RCC 7860 (cell line): ENCODE measurements around the gene STPG4.

Source experiments
- DNase-seq: peaks from one replicate; pipeline ENCODE4 v3.0.0-alpha.2; 2015; ENCODE audit warnings: low spot score
- FAIRE-seq: peaks from 2 replicates; lab custom pipeline; 2012; peaks lifted over from hg19 to GRCh38; lab: Jason Lieb, UNC

STPG4 gene

GRCh38 chr2:47038656-47039488 is 116.2 kb downstream of the STPG4 start:
- no peak for FAIRE-seq

GRCh38 chr2:47037678-47038077 is 117.4 kb downstream of the STPG4 start:
- FAIRE-seq (no peak), DNase-seq (peak; percentile 22)

More at GRCh38 chr2:47038656-47039488, 116.2 kb downstream of the STPG4 start:
- peak; percentile 11 for DNase-seq
